HG02678 (cell line): ENCODE data around the gene TMEM108.

Source experiments
- ATAC-seq: cut with Tn5 transposase; IDR thresholded peaks from one replicate; pipeline ENCODE4 v1.9.1; 2021; ENCODE audit warnings: mild to moderate bottlenecking, moderate library complexity; ENCODE audit not compliant: unreplicated experiment

Gene TMEM108

GRCh38 chr3:133053532-133053931, 15.3 kb downstream of the TMEM108 start:
- no peak for ATAC-seq

GRCh38 chr3:133054586-133054985, 16.4 kb downstream of the TMEM108 start:
- no peak for ATAC-seq

GRCh38 chr3:133055339-133055738, 17.1 kb downstream of the TMEM108 start:
- ATAC-seq = no peak

- ATAC-seq = no peak
These were observed 20.1 kb downstream of the TMEM108 start for GRCh38 chr3:133058243-133058642.

DNA sequence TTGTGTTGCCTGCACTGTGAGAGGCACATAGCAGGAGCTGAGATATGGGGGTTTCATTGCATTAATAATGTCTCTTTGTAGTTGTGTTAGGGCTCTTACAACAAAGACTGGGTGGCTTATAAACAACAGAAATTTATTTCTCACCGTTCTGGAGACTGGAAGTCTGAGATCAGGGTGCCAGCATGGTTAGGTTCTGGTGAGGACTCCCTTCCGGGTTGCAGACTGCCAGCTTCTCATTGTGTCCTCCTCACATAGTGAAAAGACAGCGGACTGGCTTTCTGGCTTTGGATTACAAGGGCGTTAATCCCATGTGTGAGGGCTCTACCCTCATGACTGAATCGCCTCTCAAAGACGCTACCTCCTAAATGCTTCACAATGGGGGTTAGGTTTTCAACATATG, 20.6 kb downstream of the TMEM108 start:
- ATAC-seq = no peak

DNA sequence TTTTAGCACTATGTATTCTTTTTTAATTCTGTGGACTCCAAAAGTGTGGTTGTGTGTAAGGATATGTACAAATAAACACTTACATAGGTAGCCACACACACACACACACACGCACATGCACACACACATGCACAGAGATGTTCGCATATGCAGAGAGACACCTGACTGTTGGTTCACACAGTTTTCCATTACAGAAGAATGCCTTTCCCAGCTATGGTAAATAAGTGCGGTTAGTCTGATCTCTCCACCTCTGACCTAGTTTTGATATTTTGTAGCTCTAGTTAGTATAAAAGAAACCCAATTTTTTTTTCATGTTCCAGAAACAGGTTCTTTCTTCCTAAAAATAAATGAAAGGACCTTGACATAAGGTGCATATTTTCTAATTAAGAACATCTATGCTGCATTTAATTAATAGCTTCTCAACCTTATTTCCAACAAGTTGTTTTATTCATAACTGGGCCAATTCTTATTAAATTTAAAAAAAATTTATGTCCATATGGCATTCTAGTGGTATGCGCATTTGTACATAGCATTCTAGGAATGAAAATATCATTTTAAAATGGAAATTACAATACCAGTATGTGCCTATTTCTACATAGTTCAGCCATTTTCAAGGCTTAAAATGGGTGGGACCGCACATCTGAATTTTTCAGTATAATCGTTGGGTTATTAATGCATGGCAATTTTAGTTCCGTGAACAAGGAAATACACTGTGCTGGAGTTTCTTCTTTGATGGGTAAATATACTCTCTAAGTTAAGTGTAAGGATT, 27.2 kb downstream of the TMEM108 start:
- ATAC-seq = no peak

DNA sequence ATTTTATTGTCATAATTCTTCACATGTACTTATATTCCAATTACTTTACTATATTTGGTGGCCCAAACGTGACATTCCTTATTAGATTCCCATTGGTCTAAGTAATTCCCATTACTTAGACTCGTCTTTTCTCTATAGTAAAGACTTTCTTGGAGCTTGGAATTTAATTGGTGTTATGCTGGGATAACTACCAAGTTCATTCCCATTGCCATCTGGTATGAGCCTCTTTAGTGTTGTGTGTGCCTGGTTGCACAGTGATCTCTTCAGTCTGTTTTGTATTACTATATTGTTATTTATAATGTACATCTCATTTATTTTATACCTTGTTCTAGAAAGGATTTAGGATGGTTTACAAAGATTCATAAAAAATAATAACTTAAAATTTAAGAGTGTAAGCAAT, 27.8 kb downstream of the TMEM108 start:
- no peak for ATAC-seq

GRCh38 chr3:133069556-133070286, 31.5 kb downstream of the TMEM108 start:
- ATAC-seq = no peak

- no peak for ATAC-seq
These were observed 36.8 kb downstream of the TMEM108 start for GRCh38 chr3:133074977-133075376.

GRCh38 chr3:133077688-133078087, 39.5 kb downstream of the TMEM108 start:
- ATAC-seq = no peak

- no peak for ATAC-seq
These were observed 41.4 kb downstream of the TMEM108 start for GRCh38 chr3:133079621-133080020.

DNA sequence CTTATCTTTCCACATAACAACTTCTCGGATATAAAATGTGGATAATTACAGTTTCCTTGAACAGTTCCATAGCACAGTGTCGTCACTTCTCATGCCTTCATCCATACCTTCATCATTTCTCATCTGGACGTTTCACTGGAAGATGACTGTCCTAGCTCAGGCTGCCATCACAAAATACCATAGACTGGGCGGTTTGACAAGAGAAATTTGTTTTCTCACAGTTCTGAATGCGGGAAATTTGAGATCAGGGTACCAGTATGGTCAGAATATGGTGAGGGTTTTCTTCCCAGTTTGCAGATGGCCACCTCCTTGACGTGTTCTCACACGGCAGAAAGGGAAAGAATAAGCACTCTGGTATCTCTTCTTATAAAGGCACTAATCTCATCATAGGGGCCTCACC, 42.8 kb downstream of the TMEM108 start:
- ATAC-seq = no peak

GRCh38 chr3:133083395-133083794, 45.2 kb downstream of the TMEM108 start:
- ATAC-seq = no peak

DNA sequence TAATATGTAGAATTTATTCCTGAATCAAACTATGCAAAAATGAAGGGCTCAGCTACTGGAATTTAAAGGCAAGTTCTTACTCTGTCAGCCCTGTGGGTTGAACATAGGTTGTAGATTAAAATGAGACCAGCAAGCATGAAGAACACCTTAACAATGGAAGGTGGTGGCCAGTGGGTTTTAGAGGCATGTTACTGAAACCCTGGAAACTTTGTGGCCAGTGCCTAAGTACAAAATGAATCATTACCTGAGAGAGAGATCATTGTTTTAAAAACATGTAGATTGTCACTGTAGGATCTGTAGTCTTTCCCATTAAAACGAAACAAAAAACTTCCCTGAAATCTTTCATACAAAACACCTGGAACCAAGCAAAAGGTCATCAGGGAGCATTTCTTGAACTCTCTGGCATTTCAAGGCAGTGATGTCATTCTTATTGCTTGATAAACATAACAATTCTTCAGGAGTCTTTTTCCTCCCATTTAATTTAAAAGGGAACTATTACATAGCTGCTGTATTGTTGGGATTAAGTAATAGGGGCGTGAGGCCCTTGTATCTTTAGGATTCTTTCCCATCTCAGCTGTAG, 51.8 kb downstream of the TMEM108 start:
- ATAC-seq = no peak

DNA sequence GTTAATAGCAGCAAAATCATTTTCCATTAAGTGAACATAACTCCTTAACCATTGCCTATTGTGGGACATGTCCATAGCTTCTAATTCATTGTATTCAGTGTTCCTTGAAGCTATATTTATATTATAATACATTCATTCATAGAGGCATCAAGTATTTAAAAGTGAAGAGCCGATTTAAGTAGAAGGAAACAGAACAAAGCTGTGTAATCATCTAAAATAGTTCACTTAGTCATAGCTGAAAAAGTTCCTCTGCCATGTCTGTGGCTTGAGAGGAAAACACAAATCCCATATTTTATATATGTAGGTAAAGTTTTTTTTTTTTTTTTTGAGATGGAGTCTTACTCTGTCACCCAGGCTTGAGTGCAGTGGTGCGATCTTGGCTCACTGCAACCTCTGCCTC, 54.5 kb downstream of the TMEM108 start:
- no peak for ATAC-seq

DNA sequence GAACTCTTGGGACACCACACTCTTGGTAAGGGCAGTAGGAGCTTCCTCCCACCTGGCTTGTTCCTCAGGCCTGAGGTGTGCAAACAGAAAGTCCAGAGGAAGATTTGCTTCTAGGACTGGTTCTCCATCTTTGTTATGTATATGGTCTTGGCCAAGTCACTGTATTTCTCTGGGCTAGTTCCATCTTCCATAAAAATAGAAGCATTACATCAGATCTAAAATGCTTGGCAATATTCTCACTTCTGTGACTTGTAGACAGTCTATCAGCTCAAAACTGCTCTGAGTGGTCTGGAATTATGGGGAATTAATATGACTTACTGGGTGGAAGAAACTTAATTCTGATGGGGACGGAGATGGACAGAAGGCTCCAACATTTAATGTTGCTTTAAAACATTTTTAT, 55.2 kb downstream of the TMEM108 start:
- no peak for ATAC-seq

- ATAC-seq = no peak
These were observed 58.9 kb downstream of the TMEM108 start for GRCh38 chr3:133096900-133097613.

DNA sequence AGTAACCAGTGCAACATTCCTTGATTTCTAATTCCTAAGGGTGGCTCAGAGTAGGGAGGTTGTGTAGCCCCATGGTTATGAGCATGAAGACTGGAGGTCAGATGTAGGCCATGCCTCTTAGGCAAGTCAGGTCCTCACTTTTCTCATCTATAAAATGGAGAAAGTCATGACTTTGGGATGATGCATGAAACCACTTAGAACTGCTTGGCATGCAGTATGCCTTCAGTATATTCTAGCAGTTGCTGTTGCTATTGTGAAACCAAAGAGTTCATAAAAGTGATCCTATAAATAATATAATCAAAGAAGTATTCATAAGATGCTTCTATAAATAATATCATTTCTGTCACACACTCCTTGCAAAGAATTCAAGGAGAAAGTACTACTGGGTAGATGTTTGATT, 65.5 kb downstream of the TMEM108 start:
- no peak for ATAC-seq

- no peak for ATAC-seq
These were observed 68.0 kb downstream of the TMEM108 start for GRCh38 chr3:133106169-133106568.

DNA sequence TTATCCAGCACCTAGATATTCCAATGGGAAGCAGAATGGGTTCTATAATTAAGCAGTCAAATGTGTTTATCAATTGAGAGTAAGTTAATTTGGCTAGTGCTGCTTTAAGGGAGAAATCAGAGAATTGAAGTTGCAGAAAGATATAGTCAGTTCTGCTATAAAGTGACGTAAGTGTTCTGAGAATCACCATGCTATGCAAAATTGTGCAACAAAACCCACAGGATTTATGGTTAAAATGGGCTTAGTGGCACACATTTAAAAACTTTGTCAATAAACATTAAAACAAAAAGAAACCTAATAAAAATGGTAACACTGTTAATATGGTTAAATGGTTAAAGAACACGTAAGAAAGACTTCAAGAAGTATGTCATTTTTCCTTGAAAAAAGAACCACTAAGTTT, 74.5 kb downstream of the TMEM108 start:
- no peak for ATAC-seq

- no peak for ATAC-seq
These were observed 75.3 kb downstream of the TMEM108 start for GRCh38 chr3:133113526-133113925.
